HepG2 (cell line): ENCODE data around the gene UGGT1. TPM values are rescaled to one million over a fixed set of nuclear protein-coding genes. Genes with fewer than 3 reads are reported as not detected.

ENCODE experiments used
- ATF3 ChIP-seq: sonication (generic); formaldehyde crosslinking; IDR thresholded peaks from 2 replicates; pipeline ENCODE4 v1.4.0; 2020; ENCODE audit warnings: missing genetic modification reagents
- CBX5 ChIP-seq: sonication (generic); formaldehyde crosslinking; IDR thresholded peaks from 2 replicates; pipeline ENCODE4 v1.4.0; 2020; ENCODE audit warnings: missing genetic modification reagents, borderline replicate concordance
- CEBPZ ChIP-seq: IDR thresholded peaks from 2 replicates; pipeline ENCODE4 v1.6.1; 2012; ENCODE audit warnings: low read length, improper control_type of control experiment
- DNMT1 ChIP-seq: sonication (generic); formaldehyde crosslinking; IDR thresholded peaks from 2 replicates; pipeline ENCODE4 v1.5.1; 2020; ENCODE audit warnings: mild to moderate bottlenecking, missing genetic modification reagents
- FOXK2 ChIP-seq: fragments of 450-650 bp; IDR thresholded peaks from 2 replicates; pipeline ENCODE4 v1.6.1; 2016
- MAF1 ChIP-seq: sonication (generic); formaldehyde crosslinking; IDR thresholded peaks from 2 replicates; pipeline ENCODE4 v1.5.0; 2020; ENCODE audit warnings: missing genetic modification reagents, borderline replicate concordance
- MAFG ChIP-seq: sonication (generic); formaldehyde crosslinking; IDR thresholded peaks from 2 replicates; pipeline ENCODE4 v1.5.1; 2020; ENCODE audit warnings: mild to moderate bottlenecking, missing genetic modification reagents
- MBD4 ChIP-seq: IDR thresholded peaks from 2 replicates; pipeline ENCODE4 v1.6.1; 2012; ENCODE audit warnings: low read length, inconsistent platforms, borderline replicate concordance
- MLX ChIP-seq: IDR thresholded peaks from 2 replicates; pipeline ENCODE4 v1.6.1; 2016
- MNT ChIP-seq: fragments of 450-650 bp; IDR thresholded peaks from 2 replicates; pipeline ENCODE4 v1.6.1; 2016
- RBFOX2 ChIP-seq: fragments of 200-400 bp; formaldehyde crosslinking; IDR thresholded peaks from 2 replicates; pipeline ENCODE4 v1.6.1; 2017; ENCODE audit warnings: low read depth, mild to moderate bottlenecking, low read length
- RBM22 ChIP-seq: fragments of 200-400 bp; formaldehyde crosslinking; optimal IDR thresholded peaks from 2 replicates; pipeline ENCODE3; 2017; ENCODE audit warnings: mild to moderate bottlenecking, low read length, moderate library complexity
- REL ChIP-seq: sonication (generic); formaldehyde crosslinking; conservative IDR thresholded peaks from 2 replicates; pipeline ENCODE4 v1.8.0; 2022; ENCODE audit warnings: mild to moderate bottlenecking, missing genetic modification reagents, moderate library complexity
- SALL1 ChIP-seq: sonication (generic); formaldehyde crosslinking; IDR thresholded peaks from 2 replicates; pipeline ENCODE4 v1.8.0; 2022; ENCODE audit warnings: mild to moderate bottlenecking, missing genetic modification reagents
- ZBED4 ChIP-seq: sonication (generic); formaldehyde crosslinking; IDR thresholded peaks from 2 replicates; pipeline ENCODE4 v1.4.0; 2020; ENCODE audit warnings: missing genetic modification reagents, borderline replicate concordance
- ZFP82 ChIP-seq: sonication (generic); formaldehyde crosslinking; IDR thresholded peaks from 2 replicates; pipeline ENCODE4 v1.5.1; 2020; ENCODE audit warnings: mild to moderate bottlenecking, missing genetic modification reagents, borderline replicate concordance
- ZFP90 ChIP-seq: sonication (generic); formaldehyde crosslinking; IDR thresholded peaks from 2 replicates; pipeline ENCODE4 v1.8.0; 2022; ENCODE audit warnings: missing genetic modification reagents, mild to moderate bottlenecking, inconsistent platforms, borderline replicate concordance
- ZNF101 ChIP-seq: sonication (generic); formaldehyde crosslinking; IDR thresholded peaks from 2 replicates; pipeline ENCODE4 v1.4.0; 2020; ENCODE audit warnings: mild to moderate bottlenecking, low read depth, missing genetic modification reagents, borderline replicate concordance
- ZNF329 ChIP-seq: sonication (generic); formaldehyde crosslinking; IDR thresholded peaks from 2 replicates; pipeline ENCODE4 v1.9.0; 2021; ENCODE audit warnings: low read depth, mild to moderate bottlenecking, missing genetic modification reagents
- ZNF446 ChIP-seq: sonication (generic); formaldehyde crosslinking; IDR thresholded peaks from 2 replicates; pipeline ENCODE4 v1.5.0; 2020; ENCODE audit warnings: mild to moderate bottlenecking, missing genetic modification reagents
- ZNF674 ChIP-seq: sonication (generic); formaldehyde crosslinking; IDR thresholded peaks from 2 replicates; pipeline ENCODE4 v1.5.0; 2020; ENCODE audit warnings: low read depth, mild to moderate bottlenecking, missing genetic modification reagents
- polyA plus RNA-seq, 8 experiments: library from polyadenylated mRNA; depleted of rRNA in 3 of 8; stranded (reverse) in 7 of 8; unstranded in 1 of 8; fragments of >200 nt; fragmentation: Illumina TruSeq in 4 of 8; extraction: Trizol in 4 of 8; gene quantifications; 2 replicates each; pipeline versions ENCODE4 v1.2.1 to v1.2.3, GENCODE V29; 2011 to 2016; ENCODE audit warnings: low read depth in 4 of 8, missing spikeins in 1 of 8, mixed read lengths in 1 of 8; ENCODE audit not compliant: insufficient read depth in 1 of 8
- total RNA-seq, 5 experiments: library from RNA; depleted of rRNA; stranded (reverse); fragments of >200 nt; fragmentation: Illumina TruSeq; extraction: Trizol; gene quantifications; 2 replicates each; pipeline ENCODE4 v1.2.3, GENCODE V29; 2016; ENCODE audit warnings: low read depth in 1 of 5

Gene UGGT1
- total and polyA plus RNA-seq, 2 of the 13 experiments (the other 11 are each of a cell fraction or from before 2014, with no cell fraction given), result 35.8 to 83.2 TPM

GRCh38 chr2:128195435-128195984 lies 104.5 kb downstream of the UGGT1 start (continued):
- TF ChIP-seq MLX (CRISPR knock-in tag) (peak; percentile 23; the same call in 1 of the 2 replicates), DNMT1 (no peak), FOXK2 (0 out of 2 replicates have a peak, but pooled peaks have one; percentile 23), CEBPZ (no peak), SALL1 (CRISPR knock-in tag) (peak; percentile 64), ZNF674 (no peak), ZNF101 (no peak), ZBED4 (CRISPR knock-in tag) (peak; percentile 67; the same call in 1 of the 2 replicates), MAF1 (CRISPR knock-in tag) (no peak), MBD4 (no peak; the same call in 1 of the 2 replicates), ZNF329 (CRISPR knock-in tag) (no peak), RBFOX2 (0 out of 2 replicates have a peak, but pooled peaks have one; percentile 25), CBX5 (CRISPR knock-in tag) (0 out of 2 replicates have a peak, but pooled peaks have one; percentile 39), ZFP90 (CRISPR knock-in tag) (no peak), MNT (no peak), ZNF446 (no peak), MAFG (CRISPR knock-in tag) (peak; percentile 77), ATF3 (CRISPR knock-in tag) (no peak), ZFP82 (no peak), REL (CRISPR knock-in tag) (no peak), RBM22 (peak; percentile 33)
